DMS153 treated with DMSO at 0.1 percent for 48 hours (cell line): ENCODE measurements around the gene MEF2B.
A peak's percentile ranks its signal among the peaks of the same experiment; 100 is the strongest.

Experiments used
- DNase-seq: peaks from one replicate; lab custom pipeline; 2025; ENCODE audit not compliant: unreplicated experiment; lab: John Stamatoyannopoulos, UW

MEF2B gene

DNA sequence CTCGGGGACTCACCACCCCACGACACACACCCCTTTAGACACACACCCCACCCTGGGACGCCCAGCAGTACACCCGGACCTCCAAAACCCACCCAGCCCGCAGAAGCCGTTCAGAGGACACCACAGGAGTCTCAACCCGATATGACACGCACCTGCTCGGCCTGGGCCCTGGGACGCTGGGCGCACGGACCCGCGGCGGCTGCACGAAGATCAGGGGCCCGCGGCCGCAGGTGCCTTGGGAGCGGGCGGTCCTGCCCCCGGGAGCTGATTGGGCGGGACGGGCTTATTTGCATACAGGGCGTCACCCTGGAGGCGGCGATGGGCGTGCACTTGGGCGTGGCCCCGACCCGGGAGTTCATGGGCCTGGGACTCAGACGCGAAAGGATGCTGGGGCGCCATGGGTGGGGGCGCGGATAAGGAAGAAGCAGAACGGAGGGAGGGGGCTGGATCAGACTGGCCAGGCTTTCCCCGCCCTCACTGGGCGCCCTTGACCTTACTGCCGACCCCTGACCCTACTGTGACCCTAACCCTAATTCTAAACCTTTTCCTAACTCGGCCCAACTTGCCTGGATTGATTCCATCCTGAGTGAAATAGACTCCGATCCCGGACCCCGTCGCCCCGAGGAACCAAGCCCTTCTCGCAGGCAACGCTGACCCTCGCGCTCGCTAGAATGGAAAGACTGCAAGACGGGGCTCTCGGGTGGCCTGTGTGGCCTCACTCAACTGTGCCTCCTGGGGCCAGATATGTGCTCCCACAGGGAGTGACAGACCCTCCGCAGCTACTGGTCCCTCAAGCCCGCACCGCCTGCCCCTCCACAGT, at the start of gene MEF2B:
TSS of gene MEF2B (minus strand) at position 211 of the 820 bp plus-strand sequence. CDS start 19,528 bp downstream, outside the sequence.
- peak; percentile 30 for DNase-seq

GRCh38 chr19:19218911-19219310, 48.8 kb upstream of the MEF2B start:
- no peak for DNase-seq

- DNase-seq: no peak
Measured at GRCh38 chr19:19217099-19217498, 47.0 kb upstream of the MEF2B start.

DNA sequence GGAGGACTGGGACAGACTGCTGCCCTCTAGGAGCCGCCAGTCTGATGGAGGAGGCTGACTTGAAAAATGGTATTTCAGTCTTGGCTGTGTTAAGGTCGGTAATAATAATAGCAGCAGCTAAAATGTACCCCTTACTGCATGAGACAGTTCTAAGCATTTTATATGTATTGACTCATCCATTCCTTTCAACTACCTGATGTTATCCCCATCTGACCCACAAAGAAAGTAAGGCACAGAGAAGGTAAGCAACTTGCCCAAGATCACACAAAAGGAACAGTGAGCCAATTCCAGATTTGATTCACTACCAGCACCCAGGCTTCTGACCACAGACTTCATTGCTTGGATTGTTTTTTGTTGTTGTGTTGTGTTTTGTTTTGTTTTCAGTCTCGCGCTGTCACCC, 45.7 kb upstream of the MEF2B start:
- DNase-seq: no peak

DNA sequence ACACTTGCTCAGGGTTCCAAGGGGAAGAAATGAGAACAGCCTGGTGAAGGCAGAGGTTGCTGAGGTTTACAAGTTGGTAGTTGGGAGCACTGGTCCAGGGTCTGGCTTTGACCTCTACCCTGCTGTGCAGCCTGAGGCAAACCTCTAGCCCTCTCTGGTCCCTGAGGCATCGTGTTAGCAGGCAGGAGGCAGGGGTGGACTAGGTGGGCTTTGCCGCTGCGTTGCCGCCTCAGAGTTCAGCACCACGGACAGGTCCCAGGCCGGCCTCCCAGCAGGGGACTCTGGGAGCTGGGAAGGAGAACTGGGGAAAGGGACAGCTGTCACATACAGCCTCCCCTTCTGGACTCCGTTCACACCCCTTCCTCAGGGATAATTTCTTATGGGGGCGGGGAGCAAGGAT, 44.8 kb upstream of the MEF2B start:
- DNase-seq: no peak

DNA sequence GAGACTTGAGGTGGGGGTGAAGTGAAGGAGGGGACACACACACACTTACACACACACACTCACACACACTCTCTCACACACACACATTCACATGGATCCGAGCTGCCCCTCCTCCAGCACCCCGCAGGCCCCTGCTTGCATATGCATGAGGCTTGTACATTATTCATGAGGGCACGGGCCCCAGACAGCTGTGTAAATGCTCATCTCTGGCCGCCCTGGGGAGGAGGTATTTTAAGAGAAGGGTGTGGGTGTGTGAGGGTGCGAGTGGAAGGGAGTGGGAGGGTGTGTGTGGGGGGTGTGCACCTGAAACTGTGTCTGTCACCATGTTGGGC, 44.1 kb upstream of the MEF2B start:
- DNase-seq: no peak

- no peak for DNase-seq
Measured at GRCh38 chr19:19213426-19214158, 43.5 kb upstream of the MEF2B start.

GRCh38 chr19:19212916-19213315, 42.9 kb upstream of the MEF2B start:
- DNase-seq: no peak

DNA sequence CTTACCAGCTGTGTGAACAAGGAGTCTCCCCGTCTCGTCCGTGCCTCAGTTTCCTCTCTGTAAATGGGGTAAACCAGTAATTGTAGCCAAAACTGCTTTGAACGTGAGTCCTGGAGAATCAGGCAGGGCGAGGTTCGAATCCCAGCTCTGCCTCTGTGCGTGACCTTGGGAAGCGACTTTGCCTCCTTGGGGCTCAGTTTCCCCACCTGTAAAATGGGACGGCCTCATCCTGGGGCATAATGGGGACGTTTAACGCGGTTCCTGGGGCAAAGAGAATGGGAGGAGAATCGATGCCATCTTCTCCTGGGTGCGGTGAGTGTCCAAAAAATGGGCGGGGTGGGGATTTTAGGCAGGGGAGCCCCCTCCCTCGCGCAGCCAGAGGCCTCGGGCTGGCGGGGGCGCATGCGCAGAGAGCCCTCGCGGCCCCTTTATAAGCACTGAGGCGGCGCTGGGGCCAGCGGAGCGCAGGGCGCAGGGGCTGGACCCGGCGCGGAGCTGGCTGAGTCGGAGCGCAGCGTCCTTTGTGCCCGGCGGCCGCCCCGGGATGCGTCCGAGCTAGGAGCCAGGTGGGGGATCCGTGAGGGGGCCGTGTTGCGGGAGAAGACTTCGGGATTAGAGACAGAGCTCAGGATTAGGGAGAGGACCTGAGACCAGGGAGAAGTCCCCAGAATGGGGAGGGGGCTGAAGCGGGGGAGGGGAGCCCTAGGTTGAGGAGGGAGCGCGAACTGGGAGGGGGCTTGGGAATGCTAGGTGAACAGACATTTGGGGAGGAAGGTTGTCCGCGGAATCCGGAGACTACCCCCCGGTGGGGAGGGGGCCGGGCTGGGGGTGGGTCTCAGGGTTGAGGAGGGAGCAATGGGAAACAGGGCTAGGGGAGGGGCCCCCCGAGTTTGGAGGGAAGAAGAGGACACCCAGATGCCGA, 41.7 kb upstream of the MEF2B start, which contains the start of gene NCAN:
TSS of gene NCAN (plus strand) at position 460 of the 922 bp plus-strand sequence. CDS start 4,996 bp downstream, outside the sequence.
- DNase-seq: no peak

DNA sequence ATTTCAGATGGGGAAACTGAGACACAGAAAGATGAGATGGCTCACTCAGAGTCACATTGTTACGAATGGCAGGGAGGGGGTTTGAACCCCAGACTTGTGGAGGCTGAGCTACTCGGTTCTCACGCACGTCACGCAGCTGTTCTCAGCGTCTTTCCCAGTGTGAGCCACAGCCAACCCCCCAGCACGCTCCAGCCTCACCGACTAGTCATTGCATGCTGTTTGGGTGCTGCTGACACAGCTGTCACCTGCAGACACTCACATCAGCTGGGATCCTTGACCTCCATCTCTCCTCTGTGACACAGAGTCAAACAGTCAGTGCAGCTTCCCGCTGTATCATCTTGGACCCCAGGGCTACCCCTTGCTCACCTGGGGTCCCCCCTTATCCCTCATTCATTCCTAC, 39.3 kb upstream of the MEF2B start:
- DNase-seq: no peak

DNA sequence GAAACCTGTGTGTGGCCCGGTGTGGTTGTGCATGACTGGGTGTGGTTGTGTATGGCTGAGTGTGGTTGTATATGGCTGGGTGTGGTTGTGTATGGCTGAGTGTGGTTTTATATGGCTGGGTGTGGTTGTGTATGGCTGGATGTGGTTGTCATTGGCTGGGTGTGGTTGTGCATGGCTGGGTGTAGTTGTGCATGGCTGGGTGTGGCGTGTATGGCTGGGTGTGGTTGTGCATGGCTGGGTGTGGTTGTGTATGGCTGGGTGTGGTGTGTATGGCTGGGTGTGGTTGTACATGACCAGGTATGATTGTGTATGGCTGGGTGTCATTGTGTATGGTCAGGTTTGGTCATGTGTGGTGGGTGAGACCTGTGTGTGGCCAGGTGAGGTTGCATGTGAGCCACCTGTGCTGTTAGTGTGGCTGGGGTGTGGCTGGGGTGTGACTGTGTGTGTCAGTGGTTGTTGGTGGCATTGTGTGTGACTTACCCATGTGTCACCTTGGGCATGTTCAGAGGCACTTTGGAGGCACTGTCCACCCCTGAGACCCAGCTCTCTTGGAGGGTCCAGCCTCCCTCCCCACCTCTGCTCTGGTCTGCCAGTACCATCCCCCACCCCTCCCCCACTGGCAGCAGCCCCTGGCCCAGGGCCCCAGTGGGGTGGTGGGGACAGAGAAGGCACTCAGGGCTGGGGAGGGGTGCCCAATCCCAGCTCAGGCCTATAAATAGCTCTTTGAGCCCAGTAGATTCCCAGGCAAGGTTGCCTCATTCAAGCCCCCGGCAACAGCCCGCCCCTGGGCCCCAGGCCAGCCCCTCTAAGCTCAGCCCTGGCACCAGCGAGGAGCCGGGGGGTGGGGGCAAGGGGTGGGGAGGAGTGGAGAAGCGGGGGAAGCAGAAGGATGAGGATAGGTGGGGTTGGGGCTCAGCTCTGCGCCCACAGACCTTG, 37.8 kb upstream of the MEF2B start:
- no peak for DNase-seq

- no peak for DNase-seq
Measured at GRCh38 chr19:19206938-19207337, 36.9 kb upstream of the MEF2B start.

DNA sequence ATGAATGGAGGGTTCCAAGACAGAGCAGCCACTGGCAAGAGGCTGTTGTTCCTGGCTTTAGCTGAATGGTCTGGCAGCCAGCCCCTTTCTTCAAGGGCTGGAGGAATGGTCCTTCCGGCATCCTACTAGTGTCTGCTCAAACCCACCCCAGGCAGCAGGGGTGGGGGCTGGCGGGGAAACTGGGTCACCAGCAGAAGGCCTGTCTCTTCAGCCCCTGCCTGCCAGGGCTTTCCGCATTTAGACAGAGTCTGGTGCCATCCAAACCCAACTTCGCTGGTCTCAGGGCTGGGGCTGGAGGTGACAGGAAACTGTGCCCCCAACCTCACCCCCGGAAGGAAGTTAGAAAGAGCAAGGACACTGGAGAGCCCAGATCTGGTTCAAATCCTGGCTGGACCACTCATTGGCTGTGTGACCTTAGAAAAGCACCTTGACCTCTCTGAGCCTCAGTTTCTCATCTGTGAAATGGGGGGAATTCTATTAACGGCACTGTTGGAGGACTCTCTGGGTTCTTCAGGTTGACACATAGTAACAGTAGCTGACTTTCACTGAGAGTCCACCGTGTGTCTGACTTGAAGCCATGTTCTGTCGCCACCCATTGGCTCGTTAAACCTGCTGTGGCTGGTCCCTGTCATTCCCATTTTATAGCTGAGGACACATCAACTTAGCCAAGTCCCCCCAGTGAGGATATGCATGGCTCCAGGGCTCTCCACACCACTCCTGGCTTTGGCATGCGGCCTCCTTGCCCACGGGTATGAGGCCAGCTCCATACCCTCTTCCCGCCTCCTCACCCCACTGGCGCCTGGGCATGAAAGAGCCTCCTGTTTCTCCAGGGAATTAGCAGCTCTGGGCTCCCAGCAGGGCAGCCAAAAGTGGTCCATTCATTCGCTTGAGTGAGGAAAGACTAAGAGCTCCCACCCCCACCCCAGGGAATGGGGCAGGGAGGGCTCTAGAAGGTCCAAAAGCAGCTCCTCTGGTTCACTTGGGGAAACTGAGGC, 35.6 kb upstream of the MEF2B start:
- no peak for DNase-seq

DNA sequence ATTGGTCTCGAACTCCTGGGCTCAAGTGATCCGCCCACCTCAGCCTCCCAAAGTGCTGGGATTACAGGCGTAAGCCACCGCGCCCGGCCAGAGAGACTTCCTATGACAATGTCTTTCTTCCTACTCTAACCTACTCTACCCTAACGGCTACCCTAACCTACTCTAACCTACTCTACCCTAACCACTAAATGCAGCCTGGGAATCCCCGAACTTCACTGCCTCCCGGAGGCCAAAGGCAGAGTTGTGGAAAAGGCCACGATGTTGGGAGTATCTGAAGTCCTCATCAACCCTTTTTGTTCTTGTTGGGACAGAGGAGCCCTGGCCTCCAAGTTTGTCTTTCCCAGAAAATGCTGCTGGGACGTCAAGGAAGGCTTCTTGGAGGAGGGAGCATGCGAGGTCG, 34.1 kb upstream of the MEF2B start:
- no peak for DNase-seq

- peak; percentile 91 for DNase-seq
Measured at GRCh38 chr19:19203012-19203856, 33.2 kb upstream of the MEF2B start, which contains the start of gene NR2C2AP. Gene NR2C2AP, minus strand, starts transcription at chr19:19203414. Its CDS starts 354 bp downstream, at chr19:19203060.

DNA sequence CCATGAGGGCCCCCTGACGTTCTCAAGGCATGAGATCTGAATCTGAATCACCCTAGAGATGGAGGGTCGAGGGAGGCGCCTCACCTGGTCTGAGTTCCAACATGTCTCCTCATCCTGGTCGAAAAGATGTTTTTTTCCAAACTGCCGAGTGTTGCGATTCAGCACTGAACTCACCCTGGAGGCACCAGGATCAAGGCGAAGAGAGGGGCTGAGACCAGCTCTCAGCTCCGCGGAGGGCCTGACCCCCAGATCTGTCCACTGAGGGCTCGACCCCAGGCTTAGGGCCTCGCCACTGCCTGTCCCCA, 32.6 kb upstream of the MEF2B start:
- DNase-seq: no peak

GRCh38 chr19:19201697-19202630, 31.9 kb upstream of the MEF2B start:
- DNase-seq: no peak
